ENCODE data around the gene PPCDC.
A peak's percentile ranks its signal among the peaks of the same experiment; 100 is the strongest.

DNA sequence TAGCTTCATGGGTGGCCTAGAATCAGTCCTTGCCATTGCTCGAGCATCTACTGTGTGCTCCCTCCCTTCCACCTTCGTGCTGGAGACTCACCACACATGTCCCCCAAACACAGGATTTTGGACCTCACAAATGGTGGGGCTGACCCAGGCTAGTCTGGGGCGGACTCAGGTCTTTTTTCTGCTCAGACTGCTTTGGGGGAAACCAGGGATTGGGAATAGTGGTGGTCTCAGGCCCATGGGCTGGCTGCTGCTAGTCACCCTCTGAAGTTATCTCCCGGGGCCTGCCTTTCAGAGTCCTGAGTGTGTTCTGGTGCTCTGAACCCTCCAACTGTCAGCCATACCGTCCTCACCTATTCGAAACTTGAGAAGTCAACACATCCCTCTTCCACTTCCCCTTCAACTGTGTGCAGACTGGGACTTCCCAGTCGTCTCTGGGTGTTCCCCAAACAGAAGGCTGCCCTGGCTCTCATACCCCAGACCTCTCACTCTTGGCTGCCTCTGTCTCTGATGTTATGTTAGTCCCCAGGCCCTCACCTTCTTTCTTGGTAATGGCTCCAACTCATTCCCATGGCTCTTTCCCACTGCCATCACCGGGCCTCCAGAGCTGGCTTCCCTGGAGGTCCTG lies 46.0 kb downstream of the PPCDC start:
- TF ChIP-seq POLR2A (IDR thresholded peaks at IDR 0.05; ENCODE audit: low read depth, low read length) (peak; percentile 66), POLR2AphosphoS5 (IDR thresholded peaks at IDR 0.05; ENCODE audit: low read depth, low read length) (peak; percentile 60), SPI1 (IDR thresholded peaks at IDR 0.05; ENCODE audit: low read depth, low read length) (peak; percentile 99)

Measured in GM12891 (cell line).